Loucy (cell line): ENCODE measurements around the gene STIM1.

Source experiments
- EZH2phosphoT487 ChIP-seq: fragments of 200-600 bp; IDR thresholded peaks from 2 replicates; pipeline ENCODE4 v1.6.1; 2018; ENCODE audit warnings: antibody characterized with exemption, mild to moderate bottlenecking, moderate library complexity, borderline replicate concordance
- TF ChIP-seq, protein P1 (sequence below): fragments of 200-600 bp; sonication (generic); conservative IDR thresholded peaks from 2 replicates; pipeline ENCODE4 v1.5.1; 2014; ENCODE audit warnings: mild to moderate bottlenecking, antibody characterized with exemption, low read length

DNA sequence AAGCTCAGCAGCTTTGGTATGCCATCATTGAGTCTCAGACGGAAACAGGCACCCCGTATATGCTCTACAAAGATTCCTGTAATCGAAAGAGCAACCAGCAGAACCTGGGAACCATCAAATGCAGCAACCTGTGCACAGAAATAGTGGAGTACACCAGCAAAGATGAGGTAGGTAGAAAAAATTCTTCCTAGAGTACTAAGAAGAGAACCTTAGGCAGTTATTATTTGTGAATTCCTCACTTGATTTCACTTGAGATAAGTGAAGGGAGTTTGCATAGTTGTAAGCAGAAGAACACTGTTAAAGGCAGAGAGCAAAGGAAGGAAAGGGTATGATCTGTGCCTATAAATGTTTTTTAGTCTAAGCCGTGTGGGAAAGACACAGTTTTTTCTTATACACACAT lies 267.8 kb downstream of the STIM1 start:
- TF ChIP-seq, protein P1, sequence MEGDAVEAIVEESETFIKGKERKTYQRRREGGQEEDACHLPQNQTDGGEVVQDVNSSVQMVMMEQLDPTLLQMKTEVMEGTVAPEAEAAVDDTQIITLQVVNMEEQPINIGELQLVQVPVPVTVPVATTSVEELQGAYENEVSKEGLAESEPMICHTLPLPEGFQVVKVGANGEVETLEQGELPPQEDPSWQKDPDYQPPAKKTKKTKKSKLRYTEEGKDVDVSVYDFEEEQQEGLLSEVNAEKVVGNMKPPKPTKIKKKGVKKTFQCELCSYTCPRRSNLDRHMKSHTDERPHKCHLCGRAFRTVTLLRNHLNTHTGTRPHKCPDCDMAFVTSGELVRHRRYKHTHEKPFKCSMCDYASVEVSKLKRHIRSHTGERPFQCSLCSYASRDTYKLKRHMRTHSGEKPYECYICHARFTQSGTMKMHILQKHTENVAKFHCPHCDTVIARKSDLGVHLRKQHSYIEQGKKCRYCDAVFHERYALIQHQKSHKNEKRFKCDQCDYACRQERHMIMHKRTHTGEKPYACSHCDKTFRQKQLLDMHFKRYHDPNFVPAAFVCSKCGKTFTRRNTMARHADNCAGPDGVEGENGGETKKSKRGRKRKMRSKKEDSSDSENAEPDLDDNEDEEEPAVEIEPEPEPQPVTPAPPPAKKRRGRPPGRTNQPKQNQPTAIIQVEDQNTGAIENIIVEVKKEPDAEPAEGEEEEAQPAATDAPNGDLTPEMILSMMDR: no peak
- no peak for TF ChIP-seq EZH2phosphoT487
